Measurements from ENCODE around the gene CDKN2AIPNL.

DNA sequence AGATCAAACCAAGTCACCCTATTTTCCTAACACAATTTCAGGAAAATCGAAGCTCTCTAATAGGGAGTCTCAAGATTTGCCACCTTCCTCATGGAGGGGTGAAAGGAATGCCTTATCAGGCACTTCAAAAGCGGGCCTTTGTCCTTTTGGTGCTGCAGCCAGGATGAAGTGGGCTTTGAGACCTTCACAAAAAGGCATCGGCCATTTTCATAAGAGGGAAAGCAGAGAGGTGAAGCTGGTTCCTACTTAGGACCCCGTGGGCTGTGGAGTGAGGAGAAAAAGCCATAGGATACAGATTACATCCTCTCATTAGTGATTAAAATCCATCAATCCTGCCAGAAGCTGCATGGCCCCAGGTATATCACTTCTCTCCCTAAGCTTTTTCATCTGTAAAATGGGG is 859 bp downstream of the CDKN2AIPNL start:
- TF ChIP-seq, protein P1, sequence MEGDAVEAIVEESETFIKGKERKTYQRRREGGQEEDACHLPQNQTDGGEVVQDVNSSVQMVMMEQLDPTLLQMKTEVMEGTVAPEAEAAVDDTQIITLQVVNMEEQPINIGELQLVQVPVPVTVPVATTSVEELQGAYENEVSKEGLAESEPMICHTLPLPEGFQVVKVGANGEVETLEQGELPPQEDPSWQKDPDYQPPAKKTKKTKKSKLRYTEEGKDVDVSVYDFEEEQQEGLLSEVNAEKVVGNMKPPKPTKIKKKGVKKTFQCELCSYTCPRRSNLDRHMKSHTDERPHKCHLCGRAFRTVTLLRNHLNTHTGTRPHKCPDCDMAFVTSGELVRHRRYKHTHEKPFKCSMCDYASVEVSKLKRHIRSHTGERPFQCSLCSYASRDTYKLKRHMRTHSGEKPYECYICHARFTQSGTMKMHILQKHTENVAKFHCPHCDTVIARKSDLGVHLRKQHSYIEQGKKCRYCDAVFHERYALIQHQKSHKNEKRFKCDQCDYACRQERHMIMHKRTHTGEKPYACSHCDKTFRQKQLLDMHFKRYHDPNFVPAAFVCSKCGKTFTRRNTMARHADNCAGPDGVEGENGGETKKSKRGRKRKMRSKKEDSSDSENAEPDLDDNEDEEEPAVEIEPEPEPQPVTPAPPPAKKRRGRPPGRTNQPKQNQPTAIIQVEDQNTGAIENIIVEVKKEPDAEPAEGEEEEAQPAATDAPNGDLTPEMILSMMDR (IDR thresholded peaks at IDR 0.05), result no peak
- TF ChIP-seq, protein P2, sequence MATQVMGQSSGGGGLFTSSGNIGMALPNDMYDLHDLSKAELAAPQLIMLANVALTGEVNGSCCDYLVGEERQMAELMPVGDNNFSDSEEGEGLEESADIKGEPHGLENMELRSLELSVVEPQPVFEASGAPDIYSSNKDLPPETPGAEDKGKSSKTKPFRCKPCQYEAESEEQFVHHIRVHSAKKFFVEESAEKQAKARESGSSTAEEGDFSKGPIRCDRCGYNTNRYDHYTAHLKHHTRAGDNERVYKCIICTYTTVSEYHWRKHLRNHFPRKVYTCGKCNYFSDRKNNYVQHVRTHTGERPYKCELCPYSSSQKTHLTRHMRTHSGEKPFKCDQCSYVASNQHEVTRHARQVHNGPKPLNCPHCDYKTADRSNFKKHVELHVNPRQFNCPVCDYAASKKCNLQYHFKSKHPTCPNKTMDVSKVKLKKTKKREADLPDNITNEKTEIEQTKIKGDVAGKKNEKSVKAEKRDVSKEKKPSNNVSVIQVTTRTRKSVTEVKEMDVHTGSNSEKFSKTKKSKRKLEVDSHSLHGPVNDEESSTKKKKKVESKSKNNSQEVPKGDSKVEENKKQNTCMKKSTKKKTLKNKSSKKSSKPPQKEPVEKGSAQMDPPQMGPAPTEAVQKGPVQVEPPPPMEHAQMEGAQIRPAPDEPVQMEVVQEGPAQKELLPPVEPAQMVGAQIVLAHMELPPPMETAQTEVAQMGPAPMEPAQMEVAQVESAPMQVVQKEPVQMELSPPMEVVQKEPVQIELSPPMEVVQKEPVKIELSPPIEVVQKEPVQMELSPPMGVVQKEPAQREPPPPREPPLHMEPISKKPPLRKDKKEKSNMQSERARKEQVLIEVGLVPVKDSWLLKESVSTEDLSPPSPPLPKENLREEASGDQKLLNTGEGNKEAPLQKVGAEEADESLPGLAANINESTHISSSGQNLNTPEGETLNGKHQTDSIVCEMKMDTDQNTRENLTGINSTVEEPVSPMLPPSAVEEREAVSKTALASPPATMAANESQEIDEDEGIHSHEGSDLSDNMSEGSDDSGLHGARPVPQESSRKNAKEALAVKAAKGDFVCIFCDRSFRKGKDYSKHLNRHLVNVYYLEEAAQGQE (IDR thresholded peaks at IDR 0.05; ENCODE audit: low read depth, low read length), result no peak
- no peak for TF ChIP-seq SMC3 (IDR thresholded peaks at IDR 0.05; ENCODE audit: low read depth, low read length)

All from SK-N-SH (cell line).